ENCODE data around the gene ACTL7B. TPM values are rescaled to one million over a fixed set of nuclear protein-coding genes. Genes with fewer than 3 reads are reported as not detected.

Gene ACTL7B
- total and polyA plus RNA-seq, 3 donors from 2014 or later = 72.6 to 162 (median 129) TPM

DNA sequence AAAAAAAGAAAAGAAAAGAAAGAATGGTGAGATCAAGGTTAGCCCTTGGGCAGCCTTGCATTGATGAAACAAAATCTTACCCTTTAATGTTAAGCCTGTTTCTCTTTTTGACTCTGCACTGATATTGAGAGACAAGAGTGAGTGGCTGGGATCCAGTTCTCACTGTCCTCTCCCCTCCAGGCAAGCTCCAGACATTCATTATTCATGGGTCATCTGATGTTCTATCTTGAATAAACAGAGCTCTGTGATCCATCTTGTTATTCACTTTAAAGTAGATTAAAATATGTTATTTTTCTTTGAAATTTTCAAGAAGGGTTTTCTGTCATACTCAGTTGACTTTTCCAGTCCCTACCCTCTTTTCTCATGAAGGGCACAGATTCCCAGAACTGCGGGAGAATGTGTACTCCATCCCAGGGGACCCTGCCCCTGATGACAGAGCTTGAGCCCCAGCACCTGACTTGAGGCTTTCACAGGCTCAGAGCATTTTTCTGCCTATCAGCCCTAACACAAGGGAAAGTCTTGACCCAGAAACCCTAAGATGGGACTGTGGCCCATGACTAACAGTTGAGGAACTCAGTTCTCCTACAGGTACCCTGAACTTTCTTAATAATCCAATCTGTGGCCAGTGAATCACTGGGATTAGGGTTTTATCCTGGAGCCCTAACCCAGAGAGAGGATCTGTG, 24.1 kb downstream of the ACTL7B start:
- intact Hi-C loops (cut with DNase I; ENCODE audit: low total_unique reads) = no loop called here
- Histone ChIP-seq H3K9me3 (no peaks in the 10 kb centered on the region), H3K4me1 (no peaks in the 10 kb centered on the region), H3K36me3 (ENCODE audit: low read depth, missing control alignments) (no peaks in the 10 kb centered on the region), H3K4me3 (no peak overlapping the region), H3K27ac (no peak overlapping the region), H3K27me3 (no peaks in the 10 kb centered on the region)
- WGBS, 2 donors = 80 to 85% methylated on average over 1 of the region's 1 CpG
- no peak for DNase-seq
- TF ChIP-seq POLR2A (IDR thresholded peaks at IDR 0.05) = no peak
- TF ChIP-seq, protein P1, sequence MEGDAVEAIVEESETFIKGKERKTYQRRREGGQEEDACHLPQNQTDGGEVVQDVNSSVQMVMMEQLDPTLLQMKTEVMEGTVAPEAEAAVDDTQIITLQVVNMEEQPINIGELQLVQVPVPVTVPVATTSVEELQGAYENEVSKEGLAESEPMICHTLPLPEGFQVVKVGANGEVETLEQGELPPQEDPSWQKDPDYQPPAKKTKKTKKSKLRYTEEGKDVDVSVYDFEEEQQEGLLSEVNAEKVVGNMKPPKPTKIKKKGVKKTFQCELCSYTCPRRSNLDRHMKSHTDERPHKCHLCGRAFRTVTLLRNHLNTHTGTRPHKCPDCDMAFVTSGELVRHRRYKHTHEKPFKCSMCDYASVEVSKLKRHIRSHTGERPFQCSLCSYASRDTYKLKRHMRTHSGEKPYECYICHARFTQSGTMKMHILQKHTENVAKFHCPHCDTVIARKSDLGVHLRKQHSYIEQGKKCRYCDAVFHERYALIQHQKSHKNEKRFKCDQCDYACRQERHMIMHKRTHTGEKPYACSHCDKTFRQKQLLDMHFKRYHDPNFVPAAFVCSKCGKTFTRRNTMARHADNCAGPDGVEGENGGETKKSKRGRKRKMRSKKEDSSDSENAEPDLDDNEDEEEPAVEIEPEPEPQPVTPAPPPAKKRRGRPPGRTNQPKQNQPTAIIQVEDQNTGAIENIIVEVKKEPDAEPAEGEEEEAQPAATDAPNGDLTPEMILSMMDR (IDR thresholded peaks at IDR 0.05) = no peak

GRCh38 chr9:108830272-108830671, 25.5 kb downstream of the ACTL7B start:
- TF ChIP-seq, protein P1 (IDR thresholded peaks at IDR 0.05) = no peak
- no peak for TF ChIP-seq POLR2A (IDR thresholded peaks at IDR 0.05)
- H3K27me3 ChIP-seq = no peaks in the 10 kb centered on the region
- intact Hi-C loops (cut with DNase I; ENCODE audit: low total_unique reads) = no loop called here
- H3K36me3 ChIP-seq (ENCODE audit: low read depth, missing control alignments) = no peaks in the 10 kb centered on the region
- no peak overlapping the region for H3K4me3 ChIP-seq
- no peaks in the 10 kb centered on the region for H3K9me3 ChIP-seq
- H3K27ac ChIP-seq = no peak overlapping the region
- H3K4me1 ChIP-seq = no peaks in the 10 kb centered on the region
- DNase-seq = no peak
- 70 to 72% methylated on average over 2 of the region's 2 CpGs for WGBS, 2 donors

- H3K27me3 ChIP-seq = no peaks in the 10 kb centered on the region
- DNase-seq = no peak
- no peaks in the 10 kb centered on the region for H3K4me1 ChIP-seq
- WGBS, 2 donors = 78 to 84% methylated on average over 3 of the region's 3 CpGs
- no peak overlapping the region for H3K27ac ChIP-seq
- TF ChIP-seq, protein P1 (IDR thresholded peaks at IDR 0.05) = no peak
- no peak for TF ChIP-seq POLR2A (IDR thresholded peaks at IDR 0.05)
- intact Hi-C loops (cut with DNase I; ENCODE audit: low total_unique reads) = no loop called here
- no peaks in the 10 kb centered on the region for H3K9me3 ChIP-seq
- H3K36me3 ChIP-seq (ENCODE audit: low read depth, missing control alignments) = no peaks in the 10 kb centered on the region
- no peak overlapping the region for H3K4me3 ChIP-seq
Measured at GRCh38 chr9:108823829-108824228, 32.0 kb downstream of the ACTL7B start.

- Histone ChIP-seq H3K27ac (no peak overlapping the region), H3K36me3 (ENCODE audit: low read depth, missing control alignments) (no peaks in the 10 kb centered on the region), H3K9me3 (no peaks in the 10 kb centered on the region), H3K27me3 (no peaks in the 10 kb centered on the region), H3K4me1 (no peaks in the 10 kb centered on the region), H3K4me3 (no peak overlapping the region)
- WGBS, 2 donors = 45 to 59% methylated on average over 10 of the region's 10 CpGs
- no peak for DNase-seq
- no peak for TF ChIP-seq POLR2A (IDR thresholded peaks at IDR 0.05)
- TF ChIP-seq, protein P1 (IDR thresholded peaks at IDR 0.05) = no peak
- intact Hi-C loops (cut with DNase I; ENCODE audit: low total_unique reads) = no loop called here
Measured at GRCh38 chr9:108816037-108816436, 39.7 kb downstream of the ACTL7B start.

DNA sequence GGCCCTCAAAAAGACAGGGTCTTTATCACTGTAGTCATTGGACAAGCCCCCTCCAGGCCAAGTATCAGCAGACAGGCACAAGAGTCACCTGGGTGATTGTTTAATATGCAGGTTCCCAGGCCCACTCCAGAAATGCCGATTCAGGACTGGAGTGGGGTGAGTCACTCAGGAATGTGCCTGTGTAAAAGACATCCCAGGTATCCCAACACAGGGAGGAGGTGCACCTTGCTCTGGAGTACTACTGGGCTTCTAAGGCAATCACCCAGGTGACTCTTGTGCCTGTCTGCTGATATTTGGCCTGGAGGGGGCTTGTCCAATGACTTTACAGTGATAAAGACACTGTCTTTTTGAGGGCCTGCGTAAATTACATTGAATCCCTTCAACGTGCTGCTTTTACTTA, 40.6 kb downstream of the ACTL7B start:
- H3K4me3 ChIP-seq = no peak overlapping the region
- TF ChIP-seq, protein P1 (IDR thresholded peaks at IDR 0.05) = no peak
- no peak for TF ChIP-seq POLR2A (IDR thresholded peaks at IDR 0.05)
- H3K36me3 ChIP-seq (ENCODE audit: low read depth, missing control alignments) = no peaks in the 10 kb centered on the region
- DNase-seq = no peak
- intact Hi-C loops (cut with DNase I; ENCODE audit: low total_unique reads) = no loop called here
- no peak overlapping the region for H3K27ac ChIP-seq
- H3K27me3 ChIP-seq = no peaks in the 10 kb centered on the region
- H3K4me1 ChIP-seq = no peaks in the 10 kb centered on the region
- no peaks in the 10 kb centered on the region for H3K9me3 ChIP-seq
- WGBS, 2 donors = 77 to 81% methylated on average over 3 of the region's 3 CpGs

Measured in testis (tissue), 3 donors.